CD4-positive, alpha-beta T cell treated with Interleukin-6 for 4 hours (primary cell): ENCODE data around the gene SPATA33.

ENCODE experiments used
- DNase-seq: peaks from one replicate; pipeline ENCODE4 v3.0.0-alpha.2; 2020; ENCODE audit warnings: mixed read lengths

Gene SPATA33

GRCh38 chr16:89657442-89658220, at the start of gene SPATA33, which contains the start of gene CHMP1A:
SPATA33 (plus strand) TSS chr16:89657836; CDS start chr16:89657912, 76 bp downstream.
CHMP1A (minus strand) TSS chr16:89657708; CDS start chr16:89657588, 120 bp downstream.
- DNase-seq = peak; percentile 92

- no peak for DNase-seq
Observed at GRCh38 chr16:89607937-89608740, 49.5 kb upstream of the SPATA33 start.

DNA sequence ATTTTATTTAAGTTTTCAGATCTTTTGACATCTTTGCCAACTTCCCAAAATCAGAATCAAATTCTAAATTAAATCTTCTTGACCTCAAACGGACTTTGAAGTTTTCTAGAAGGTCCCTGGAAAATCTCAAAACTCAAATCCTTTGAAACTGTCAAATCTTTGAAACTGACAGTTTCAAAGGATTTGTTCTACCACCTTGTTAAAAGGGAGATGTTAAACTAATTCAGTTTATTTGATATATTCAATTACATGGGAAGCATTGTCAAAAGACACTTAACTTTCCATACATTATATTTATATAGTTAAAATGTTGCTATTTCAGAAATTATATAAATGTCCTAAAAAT, 47.6 kb upstream of the SPATA33 start:
- DNase-seq = no peak

GRCh38 chr16:89612415-89613166, 45.0 kb upstream of the SPATA33 start:
- DNase-seq = no peak

- no peak for DNase-seq
Observed at GRCh38 chr16:89613231-89613953, 44.2 kb upstream of the SPATA33 start, which contains the start of gene DPEP1. DPEP1 (plus strand) TSS chr16:89613642; CDS start chr16:89630411, 16,769 bp downstream.

DNA sequence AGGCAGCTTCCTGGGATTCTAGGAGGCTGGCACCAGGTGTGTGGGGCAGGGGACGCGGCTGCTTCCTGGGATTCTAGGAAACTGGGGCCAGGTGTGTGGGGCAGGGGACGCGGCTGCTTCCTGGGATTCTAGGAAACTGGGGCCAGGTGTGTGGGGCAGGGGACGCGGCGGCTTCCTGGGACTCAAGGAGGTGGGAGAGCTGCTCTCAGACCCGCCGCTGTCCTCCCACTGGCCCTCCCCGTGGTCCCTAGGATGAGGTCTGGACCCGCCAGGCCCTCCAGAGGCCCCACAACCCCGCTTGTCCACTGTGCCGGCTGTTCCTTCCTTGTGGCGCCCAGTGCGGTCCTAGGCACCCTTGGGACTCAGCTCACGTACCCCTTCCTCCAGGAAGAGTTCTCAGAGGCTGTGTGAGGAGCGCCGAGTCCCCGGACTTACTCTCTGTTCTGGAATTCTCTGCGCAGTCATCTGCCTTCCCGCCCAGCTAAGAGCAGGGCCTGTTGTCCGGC, 43.6 kb upstream of the SPATA33 start:
- no peak for DNase-seq

DNA sequence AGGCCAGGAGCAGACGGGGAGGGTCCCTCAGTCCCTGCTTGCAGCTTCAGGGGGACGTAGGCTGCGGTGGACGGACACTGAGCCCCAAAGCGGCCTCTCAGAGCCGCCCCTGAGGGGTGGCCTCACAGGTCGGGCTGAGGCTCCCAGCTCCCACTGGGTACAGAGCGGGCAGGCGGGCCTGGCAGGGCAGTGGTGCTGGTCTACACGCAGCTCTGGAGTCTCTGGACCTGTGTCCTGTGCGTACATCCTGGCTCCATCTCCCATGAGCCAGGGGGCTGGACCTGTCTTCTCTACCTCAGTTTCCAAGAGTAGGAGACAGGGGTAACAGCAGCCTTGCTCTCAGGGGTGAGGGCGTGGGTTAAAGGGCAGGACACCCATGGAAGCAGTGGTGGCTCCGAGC, 42.5 kb upstream of the SPATA33 start:
- no peak for DNase-seq

- DNase-seq = no peak
Observed at GRCh38 chr16:89615596-89616090, 42.0 kb upstream of the SPATA33 start.

DNA sequence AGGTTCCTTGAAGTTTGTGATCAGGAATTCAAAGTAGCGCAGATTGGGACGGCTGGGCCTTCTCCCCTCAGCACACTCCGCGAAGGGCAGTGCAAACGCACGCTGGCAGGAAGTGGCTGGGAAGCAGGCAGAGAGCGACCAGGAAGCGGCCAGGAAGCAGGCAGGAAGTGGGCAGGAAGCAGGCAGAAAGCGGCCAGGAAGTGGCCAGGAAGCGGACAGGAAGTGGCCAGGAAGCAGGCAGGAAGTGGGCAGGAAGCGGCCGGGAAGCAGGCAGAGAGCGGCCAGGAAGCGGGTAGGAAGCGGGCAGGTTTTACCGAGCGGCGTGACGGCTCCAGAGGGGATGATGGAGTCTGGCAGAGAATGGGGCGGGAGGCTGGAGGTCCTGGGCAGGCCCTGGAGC, 41.0 kb upstream of the SPATA33 start:
- DNase-seq = peak; percentile 30

DNA sequence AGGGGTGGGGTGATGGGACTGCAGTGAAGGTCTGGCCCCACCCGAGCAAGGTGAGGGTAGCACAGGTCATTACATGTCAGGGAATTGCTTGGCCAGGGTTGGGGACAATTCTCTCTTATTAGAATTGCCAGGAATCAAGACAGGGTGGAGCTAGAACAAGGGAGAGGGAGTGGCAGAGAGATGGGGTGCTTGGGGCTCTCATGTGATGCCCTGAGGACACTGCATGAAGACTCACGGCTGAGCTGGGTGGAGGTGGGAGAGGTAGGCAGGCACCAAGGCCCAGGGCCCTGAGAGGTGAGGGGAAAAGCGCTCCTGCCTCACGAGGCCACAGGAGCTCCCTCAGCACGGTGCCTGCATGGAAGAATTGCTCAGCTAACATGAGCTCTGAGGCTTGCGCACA, 40.6 kb upstream of the SPATA33 start:
- no peak for DNase-seq

GRCh38 chr16:89618109-89618998, 39.3 kb upstream of the SPATA33 start:
- no peak for DNase-seq

DNA sequence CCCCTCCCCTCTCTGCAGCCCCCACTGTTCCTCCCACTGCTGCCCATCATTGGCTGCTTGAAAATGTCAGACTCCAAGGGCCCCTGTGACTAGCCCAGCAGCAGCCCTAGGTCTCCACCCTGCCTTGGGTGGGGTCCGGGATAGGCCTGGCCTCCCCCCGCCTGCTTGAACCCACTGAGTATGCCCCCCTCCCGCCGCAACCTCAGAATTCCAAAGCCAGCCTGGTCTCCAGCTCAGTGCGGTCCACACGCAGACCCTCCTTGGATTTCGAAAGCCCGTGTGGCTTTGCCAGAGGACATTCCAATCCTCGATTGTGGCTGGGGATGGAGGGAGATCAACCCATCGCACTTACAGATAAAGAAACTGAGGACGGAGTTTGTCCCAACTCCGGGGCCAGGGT, 37.8 kb upstream of the SPATA33 start:
- no peak for DNase-seq

- no peak for DNase-seq
Observed at GRCh38 chr16:89620406-89620841, 37.2 kb upstream of the SPATA33 start.

GRCh38 chr16:89621136-89621697, 36.4 kb upstream of the SPATA33 start:
- no peak for DNase-seq

DNA sequence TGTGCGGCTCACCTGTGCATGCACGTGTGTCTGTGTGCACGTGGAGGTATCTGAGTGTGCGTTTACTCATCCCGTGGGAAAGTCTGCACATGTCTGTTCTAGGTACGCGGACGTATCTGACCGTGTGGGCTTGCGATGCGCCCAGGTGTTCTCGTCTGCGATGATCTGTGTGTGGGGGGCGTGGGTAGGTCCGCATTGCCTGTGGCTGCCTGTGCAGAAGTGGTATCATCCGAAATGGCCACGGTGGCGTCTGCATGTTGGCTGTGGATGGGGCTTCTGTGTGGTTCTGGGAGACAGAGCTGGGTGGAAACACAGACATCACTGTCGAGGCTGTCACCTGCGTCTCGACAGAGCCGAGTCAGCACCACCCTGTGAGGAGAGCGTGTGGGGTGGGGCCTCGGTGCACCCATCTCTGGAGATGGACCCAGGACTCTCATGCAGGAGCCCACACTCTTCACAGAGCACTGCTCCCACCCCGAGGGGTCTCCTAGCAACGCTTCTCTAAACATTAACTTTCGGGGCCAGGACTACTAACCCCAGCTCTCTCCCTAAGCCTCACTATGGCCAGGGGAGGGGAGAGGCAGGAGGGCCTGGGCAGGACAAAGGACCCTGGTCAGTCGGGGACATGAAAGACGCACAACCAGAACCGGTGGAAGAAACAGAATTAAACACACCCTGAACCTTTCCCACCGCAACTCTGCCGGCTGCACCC, 35.8 kb upstream of the SPATA33 start:
- DNase-seq = no peak

GRCh38 chr16:89623511-89624261, 34.0 kb upstream of the SPATA33 start:
- no peak for DNase-seq

GRCh38 chr16:89624777-89625761, 32.6 kb upstream of the SPATA33 start:
- no peak for DNase-seq
